Stimulated activated naive CD4-positive, alpha-beta T cell treated with Interleukin-2 at 50 U/mL for 16 hours (primary cell): ENCODE measurements around the gene PTX4.

Source experiments
- DNase-seq: peaks from one replicate; lab custom pipeline; 2025; lab: John Stamatoyannopoulos, UW

The PTX4 gene

GRCh38 chr16:1459967-1460366 is 28.8 kb downstream of the PTX4 start:
- DNase-seq = no peak

GRCh38 chr16:1458977-1459341 is 29.8 kb downstream of the PTX4 start:
- no peak for DNase-seq

GRCh38 chr16:1458336-1458976 is 30.3 kb downstream of the PTX4 start:
- DNase-seq = peak; percentile 34

- DNase-seq = no peak
Observed at GRCh38 chr16:1457489-1458245, 31.1 kb downstream of the PTX4 start.

- no peak for DNase-seq
Observed at GRCh38 chr16:1456951-1457350, 31.8 kb downstream of the PTX4 start.

- no peak for DNase-seq
Observed at GRCh38 chr16:1455190-1456171, 33.3 kb downstream of the PTX4 start.

- no peak for DNase-seq
Observed at GRCh38 chr16:1454561-1454960, 34.2 kb downstream of the PTX4 start.

- no peak for DNase-seq
Observed at GRCh38 chr16:1453316-1453715, 35.4 kb downstream of the PTX4 start.

- DNase-seq = no peak
Observed at GRCh38 chr16:1452530-1452929, 36.2 kb downstream of the PTX4 start.

- no peak for DNase-seq
Observed at GRCh38 chr16:1451702-1452392, 36.9 kb downstream of the PTX4 start.

GRCh38 chr16:1450841-1451240 is 37.9 kb downstream of the PTX4 start:
- no peak for DNase-seq

GRCh38 chr16:1450218-1450617 is 38.5 kb downstream of the PTX4 start:
- no peak for DNase-seq

- no peak for DNase-seq
Observed at GRCh38 chr16:1449201-1449788, 39.4 kb downstream of the PTX4 start.

- DNase-seq = no peak
Observed at GRCh38 chr16:1448536-1449116, 40.1 kb downstream of the PTX4 start.

- DNase-seq = no peak
Observed at GRCh38 chr16:1447965-1448364, 40.8 kb downstream of the PTX4 start.

- no peak for DNase-seq
Observed at GRCh38 chr16:1446296-1447080, 42.3 kb downstream of the PTX4 start.

- DNase-seq = no peak
Observed at GRCh38 chr16:1445518-1446203, 43.1 kb downstream of the PTX4 start.

GRCh38 chr16:1444730-1445517 is 43.8 kb downstream of the PTX4 start:
- no peak for DNase-seq
